Neuronal stem cell (in vitro differentiated cells): ENCODE measurements around the gene CIDEA. TPM values are rescaled to one million over a fixed set of nuclear protein-coding genes. Genes with fewer than 3 reads are reported as not detected.

Experiments used
- small RNA-seq: library from polyadenylated mRNA; stranded (forward); fragments of <200 nt; extraction: miRNeasy Mini kit (QIAGEN cat#:217004); gene quantifications from one replicate; pipeline ENCODE3, GENCODE V24; 2013; ENCODE audit not compliant: insufficient read depth

CIDEA gene

Small RNA genes lying within 50 kb of the gene (small RNA-seq; reads per million reads assigned to genes)
- not detected for gene RNU6-170P
